Adrenal gland (tissue), 12 donors: ENCODE data around the gene DDRGK1. TPM values are rescaled to one million over a fixed set of nuclear protein-coding genes. Genes with fewer than 3 reads are reported as not detected.
"Not testable (repeated sequence)": the region's sequence is repeated elsewhere in the genome, so short reads cannot be mapped to it uniquely, and the experiment has no call there.

Source experiments
- DNase-seq, 7 donors: peaks; one replicate each; pipeline ENCODE4 v3.0.0-alpha.2; 2019 to 2020
- H3K27ac ChIP-seq, 5 donors: fragments of 200-600 bp; sonication (generic) in 4 of 5; 1 replicate in 3 of 5; 2 replicates in 2 of 5; pipeline versions ENCODE4 v1.5.1 to v1.8.0; 2016 to 2020; ENCODE audit warnings: mild to moderate bottlenecking in 1 of 5
- H3K27me3 ChIP-seq: fragments of 200-600 bp; 2 replicates; pipeline ENCODE4 v1.8.0; 2021
- H3K36me3 ChIP-seq, 2 donors: fragments of 200-600 bp; replicated peaks in 1 of 2; 1 replicate in 1 of 2; 2 replicates in 1 of 2; pipeline versions ENCODE4 v1.5.1 to v1.8.0; 2018 to 2022
- H3K4me1 ChIP-seq, 2 donors: fragments of 200-600 bp; replicated peaks in 1 of 2; 1 replicate in 1 of 2; 2 replicates in 1 of 2; pipeline versions ENCODE4 v1.5.1 to v1.8.0; 2018 to 2021
- H3K4me3 ChIP-seq, 4 donors: fragments of 200-600 bp; sonication (generic) in 3 of 4; one replicate each; pipeline ENCODE4 v1.5.1; 2016 to 2018
- H3K9me3 ChIP-seq, 3 donors: fragments of 200-600 bp; sonication (generic) in 1 of 3; replicated peaks in 1 of 3; 1 replicate in 2 of 3; 2 replicates in 1 of 3; pipeline versions ENCODE4 v1.5.1 to v1.8.0; 2016 to 2021
- POLR2A ChIP-seq, 2 donors: fragments of 450-650 bp; IDR thresholded peaks; one replicate each; pipeline ENCODE4 v1.6.1; 2017; ENCODE audit warnings: antibody characterized with exemption in 2 of 2, mild to moderate bottlenecking in 2 of 2, moderate library complexity in 1 of 2
- WGBS, 4 donors: extraction: QIAGEN DNeasy Blood & Tissue Kit in 2 of 4; methylation state at CpG; one replicate each; pipeline versions ENCODE4 v1.1.5 to v1.1.7; 2013 to 2017; 5-methylcytosine and 5-hydroxymethylcytosine counted together
- intact Hi-C, 2 donors: fragments of 100-400 bp; cut with DNase I; formaldehyde crosslinking; loops; one replicate each; pipeline versions ENCODE4 v1.14.1 to v1.15.0; 2022 to 2023
- polyA plus RNA-seq, 3 donors: library from polyadenylated mRNA; stranded (reverse); fragments of 200-250 nt in 2 of 3; fragments of 350-450 nt in 1 of 3; fragmentation: Illumina TruSeq in 1 of 3; extraction: RNeasy Lipid Tissue Mini Kit (QIAGEN cat#74804) in 1 of 3; gene quantifications; one replicate each; pipeline ENCODE4 v1.2.3, GENCODE V29; 2013 to 2014
- total RNA-seq, 9 donors: library from RNA; depleted of rRNA in 4 of 9; stranded (reverse); fragments of >200 nt in 4 of 9; fragments of 120-200 nt in 1 of 9; fragmentation: NEBNext Ultra II Directional in 1 of 9; extraction: Animal tissue kit (Norgen Biotek cat#: 25700) in 1 of 9; gene quantifications; one replicate each; pipeline versions ENCODE4 v1.1.0 to v1.2.4, GENCODE V29; 2013 to 2023
- TF ChIP-seq, protein P1 (sequence below), 6 experiments: fragments of 450-650 bp in 4 of 6; fragments of 200-600 bp in 2 of 6; sonication (generic) in 1 of 6; IDR thresholded peaks; 1 replicate in 5 of 6; 2 replicates in 1 of 6; pipeline versions ENCODE4 v1.5.1 to v1.8.0; 2016 to 2021; ENCODE audit warnings: antibody characterized with exemption in 6 of 6, mild to moderate bottlenecking in 2 of 6, moderate library complexity in 1 of 6
- donor health status: healthy with polysubstance abuse.
- donor health status: Bipolar disorder and iron deficiency.
- donor health status: DM: yes; HTN: yes; CAD: no.
- donor health status: DM: no; HTN: no; CAD: no.
- donor health status: DM: no; HTN: no; CAD: no.
- donor health status: DM: yes; HTN: yes; CAD: no.

Gene DDRGK1
- total and polyA plus RNA-seq, 12 donors: 81.6 to 202 (median 140) TPM

- Histone ChIP-seq H3K4me1 (no peaks in the 10 kb centered on the region), H3K36me3 (peaks cover 0 to 76% of the 10 kb centered on the region in 2 donors), H3K9me3 (no peaks in the 10 kb centered on the region), H3K4me3 (no peak overlapping the region), H3K27me3 (no peaks in the 10 kb centered on the region), H3K27ac (no peak overlapping the region)
- intact Hi-C loops: no loop called here
- TF ChIP-seq, protein P1, sequence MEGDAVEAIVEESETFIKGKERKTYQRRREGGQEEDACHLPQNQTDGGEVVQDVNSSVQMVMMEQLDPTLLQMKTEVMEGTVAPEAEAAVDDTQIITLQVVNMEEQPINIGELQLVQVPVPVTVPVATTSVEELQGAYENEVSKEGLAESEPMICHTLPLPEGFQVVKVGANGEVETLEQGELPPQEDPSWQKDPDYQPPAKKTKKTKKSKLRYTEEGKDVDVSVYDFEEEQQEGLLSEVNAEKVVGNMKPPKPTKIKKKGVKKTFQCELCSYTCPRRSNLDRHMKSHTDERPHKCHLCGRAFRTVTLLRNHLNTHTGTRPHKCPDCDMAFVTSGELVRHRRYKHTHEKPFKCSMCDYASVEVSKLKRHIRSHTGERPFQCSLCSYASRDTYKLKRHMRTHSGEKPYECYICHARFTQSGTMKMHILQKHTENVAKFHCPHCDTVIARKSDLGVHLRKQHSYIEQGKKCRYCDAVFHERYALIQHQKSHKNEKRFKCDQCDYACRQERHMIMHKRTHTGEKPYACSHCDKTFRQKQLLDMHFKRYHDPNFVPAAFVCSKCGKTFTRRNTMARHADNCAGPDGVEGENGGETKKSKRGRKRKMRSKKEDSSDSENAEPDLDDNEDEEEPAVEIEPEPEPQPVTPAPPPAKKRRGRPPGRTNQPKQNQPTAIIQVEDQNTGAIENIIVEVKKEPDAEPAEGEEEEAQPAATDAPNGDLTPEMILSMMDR (IDR thresholded peaks at IDR 0.05): no peak
- no peak for TF ChIP-seq POLR2A (IDR thresholded peaks at IDR 0.05)
- DNase-seq: no peak
- WGBS, 4 donors: 89 to 93% (median 92%) methylated on average over 18 of the region's 18 CpGs
Measured at GRCh38 chr20:3192226-3193015, 12.1 kb downstream of the DDRGK1 start.

DNA sequence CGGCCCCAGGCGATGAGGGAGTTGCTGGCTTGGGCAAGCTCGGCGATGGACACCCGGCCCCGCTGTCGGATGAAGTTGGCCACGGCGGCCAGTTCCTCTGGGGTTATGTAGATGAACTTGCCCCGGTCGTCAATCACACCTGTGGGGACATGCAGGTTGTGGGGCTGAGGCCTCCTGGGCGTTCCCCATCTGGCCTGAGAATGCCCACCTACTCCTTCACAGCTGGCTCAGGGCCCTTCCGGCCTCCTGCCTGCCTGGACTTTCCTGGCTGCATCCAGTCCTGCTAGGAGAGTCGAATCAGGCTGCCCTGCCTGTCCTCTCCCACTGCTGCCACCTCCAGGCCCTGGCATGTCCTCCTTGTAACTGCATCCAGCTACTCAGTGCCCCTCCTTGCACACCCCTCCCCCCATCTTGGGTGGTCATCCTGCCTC, 13.8 kb downstream of the DDRGK1 start:
- H3K27me3 ChIP-seq: no peaks in the 10 kb centered on the region
- intact Hi-C loops: no loop called here
- WGBS, 4 donors: 79 to 94% (median 92%) methylated on average over 3 to 14 of the region's 14 CpGs
- no peak for DNase-seq
- H3K4me3 ChIP-seq: no peak overlapping the region
- peaks cover 0 to 62% of the 10 kb centered on the region in 2 donors for H3K36me3 ChIP-seq
- no peaks in the 10 kb centered on the region for H3K9me3 ChIP-seq
- TF ChIP-seq, protein P1 (IDR thresholded peaks at IDR 0.05): no peak
- TF ChIP-seq POLR2A (IDR thresholded peaks at IDR 0.05): no peak
- H3K27ac ChIP-seq: no peak overlapping the region
- no peaks in the 10 kb centered on the region for H3K4me1 ChIP-seq

- no peaks in the 10 kb centered on the region for H3K9me3 ChIP-seq
- intact Hi-C loops: no loop called here
- H3K27ac ChIP-seq: no peak overlapping the region
- no peaks in the 10 kb centered on the region for H3K4me1 ChIP-seq
- H3K27me3 ChIP-seq: no peaks in the 10 kb centered on the region
- no peak for DNase-seq
- H3K36me3 ChIP-seq: peaks cover 0 to 51% of the 10 kb centered on the region in 2 donors
- no peak overlapping the region for H3K4me3 ChIP-seq
- 89 to 92% (median 90%) methylated on average over 4 of the region's 4 CpGs for WGBS, 4 donors
- TF ChIP-seq POLR2A (IDR thresholded peaks at IDR 0.05): no peak
- TF ChIP-seq, protein P1 (IDR thresholded peaks at IDR 0.05): no peak
Measured at GRCh38 chr20:3189561-3190131, 14.8 kb downstream of the DDRGK1 start.

- no peak overlapping the region for H3K27ac ChIP-seq
- WGBS, 4 donors: 85 to 93% (median 90%) methylated on average over 2 to 3 of the region's 3 CpGs
- no peaks in the 10 kb centered on the region for H3K27me3 ChIP-seq
- no peaks in the 10 kb centered on the region for H3K4me1 ChIP-seq
- no peak for DNase-seq
- H3K9me3 ChIP-seq: no peaks in the 10 kb centered on the region
- H3K4me3 ChIP-seq: no peak overlapping the region
- TF ChIP-seq, protein P1 (IDR thresholded peaks at IDR 0.05): no peak
- TF ChIP-seq POLR2A (IDR thresholded peaks at IDR 0.05): no peak
- intact Hi-C loops: no loop called here
- H3K36me3 ChIP-seq: peaks cover 0 to 44% of the 10 kb centered on the region in 2 donors
Measured at GRCh38 chr20:3188823-3189413, 15.6 kb downstream of the DDRGK1 start.

- H3K27ac ChIP-seq: peak overlapping the region in 1 of 5 donors; percentile 19
- H3K36me3 ChIP-seq: peaks cover 0 to 33% of the 10 kb centered on the region in 2 donors
- H3K4me1 ChIP-seq, H3K9me3 ChIP-seq, H3K27me3 ChIP-seq, DNase-seq, H3K4me3 ChIP-seq, intact Hi-C loops: not testable (repeated sequence)
- 77 to 86% (median 82%) methylated on average over 9 of the region's 9 CpGs for WGBS, 4 donors
Measured at GRCh38 chr20:3187861-3188260, 16.6 kb downstream of the DDRGK1 start.
